Tibial nerve (tissue), 4 donors: Measurements from ENCODE around the gene BID.

Experiments used
- EP300 ChIP-seq, 2 donors: sonication (generic); formaldehyde crosslinking; IDR thresholded peaks; one replicate each; pipeline ENCODE4 v1.6.1; 2017; ENCODE audit warnings: antibody characterized with exemption in 2 of 2, mild to moderate bottlenecking in 1 of 2
- TF ChIP-seq, protein P1 (sequence below), 5 experiments: fragments of 200-600 bp in 3 of 5; fragments of 450-650 bp in 2 of 5; sonication (generic) in 3 of 5; IDR thresholded peaks; one replicate each; pipeline ENCODE4 v1.5.1; 2016 to 2019; ENCODE audit warnings: antibody characterized with exemption in 5 of 5, mild to moderate bottlenecking in 3 of 5, moderate library complexity in 2 of 5

DNA sequence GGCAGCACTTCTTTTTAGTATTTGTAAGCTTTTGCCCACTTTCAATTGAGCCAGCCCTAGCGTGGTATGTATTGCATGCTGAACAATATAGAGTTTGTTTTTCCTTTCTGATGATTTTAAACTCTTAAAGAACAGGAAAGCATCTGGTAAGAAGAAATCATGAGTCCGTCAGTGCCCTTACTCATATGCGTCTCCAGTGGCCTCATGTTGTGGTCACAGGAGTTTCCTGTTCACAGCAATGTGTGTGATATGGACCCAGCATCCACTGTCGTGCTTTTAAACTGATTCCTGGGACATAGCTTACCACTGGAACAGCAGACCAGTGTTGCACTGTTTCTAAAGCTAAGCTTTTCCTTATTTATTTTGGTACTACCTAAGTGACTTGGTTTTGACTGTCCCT lies 40.1 kb downstream of the BID start:
- TF ChIP-seq, protein P1, sequence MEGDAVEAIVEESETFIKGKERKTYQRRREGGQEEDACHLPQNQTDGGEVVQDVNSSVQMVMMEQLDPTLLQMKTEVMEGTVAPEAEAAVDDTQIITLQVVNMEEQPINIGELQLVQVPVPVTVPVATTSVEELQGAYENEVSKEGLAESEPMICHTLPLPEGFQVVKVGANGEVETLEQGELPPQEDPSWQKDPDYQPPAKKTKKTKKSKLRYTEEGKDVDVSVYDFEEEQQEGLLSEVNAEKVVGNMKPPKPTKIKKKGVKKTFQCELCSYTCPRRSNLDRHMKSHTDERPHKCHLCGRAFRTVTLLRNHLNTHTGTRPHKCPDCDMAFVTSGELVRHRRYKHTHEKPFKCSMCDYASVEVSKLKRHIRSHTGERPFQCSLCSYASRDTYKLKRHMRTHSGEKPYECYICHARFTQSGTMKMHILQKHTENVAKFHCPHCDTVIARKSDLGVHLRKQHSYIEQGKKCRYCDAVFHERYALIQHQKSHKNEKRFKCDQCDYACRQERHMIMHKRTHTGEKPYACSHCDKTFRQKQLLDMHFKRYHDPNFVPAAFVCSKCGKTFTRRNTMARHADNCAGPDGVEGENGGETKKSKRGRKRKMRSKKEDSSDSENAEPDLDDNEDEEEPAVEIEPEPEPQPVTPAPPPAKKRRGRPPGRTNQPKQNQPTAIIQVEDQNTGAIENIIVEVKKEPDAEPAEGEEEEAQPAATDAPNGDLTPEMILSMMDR (IDR thresholded peaks at IDR 0.05) = no peak
- TF ChIP-seq EP300 (IDR thresholded peaks at IDR 0.05) = no peak
